ENCODE results near the gene ACOT8. TPM values are rescaled to one million over a fixed set of nuclear protein-coding genes. Genes with fewer than 3 reads are reported as not detected.

Gene ACOT8
- total and polyA plus RNA-seq, 2 of the 8 experiments (the other 6 are each of a cell fraction or from before 2014, with no cell fraction given): 37.6 to 88.8 TPM

DNA sequence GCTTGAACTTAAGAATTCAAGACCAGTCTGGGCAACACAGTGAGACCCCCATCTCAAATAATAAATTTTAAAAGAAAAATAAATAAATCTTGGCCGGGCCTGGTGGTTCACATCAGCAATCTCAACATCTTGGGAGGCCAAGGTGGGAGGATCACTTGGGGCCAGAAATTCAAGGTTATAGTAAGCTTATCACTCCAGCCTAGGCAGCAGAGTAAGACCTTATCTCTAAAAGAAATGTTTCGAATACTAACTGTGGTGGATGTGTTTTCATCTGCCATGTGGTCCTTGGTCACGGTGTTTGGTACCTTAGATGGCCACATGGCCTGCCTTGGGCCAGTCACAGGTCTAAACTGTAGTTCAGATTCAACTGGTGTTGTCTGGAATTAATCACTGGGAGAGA, 39.0 kb downstream of the ACOT8 start:
- Histone ChIP-seq H4K8ac (ENCODE audit: extremely low read depth, insufficient read depth, low read length) (no peak overlapping the region), H4K20me1 (replicated peaks in 1 of 2; ENCODE audit: control insufficient read depth in 1 of 2, insufficient read depth in 2 of 2, low read length in 2 of 2) (peaks cover 3 to 7% of the 10 kb centered on the region in 2 experiments), H4K5ac (ENCODE audit: insufficient read length, low read depth, low read length) (no peak overlapping the region), H2AK5ac (ENCODE audit: low read depth, low read length) (no peak overlapping the region), H2BK12ac (ENCODE audit: low read depth, low read length) (no peak overlapping the region), H2BK20ac (ENCODE audit: low read length) (no peak overlapping the region), H3K36me3 (ENCODE audit: control insufficient read depth in 2 of 4, insufficient read depth in 4 of 4, low read length in 3 of 4) (peaks cover 16 to 38% (median 25%) of the 10 kb centered on the region in 4 experiments), H3K27me3 (replicated peaks in 1 of 4; ENCODE audit: control insufficient read depth in 3 of 4, extremely low read depth in 1 of 4, insufficient read depth in 3 of 4, low read length in 3 of 4) (peaks cover 0 to 4% (median 2%) of the 10 kb centered on the region in 4 experiments; a peak in 4 of 7 replicates), H2BK5ac (ENCODE audit: low read depth, low read length) (no peak overlapping the region), H3K56ac (replicated peaks; ENCODE audit: insufficient read length, low read depth, low read length) (no peak overlapping the region), H3K18ac (ENCODE audit: extremely low read depth, low read length) (no peak overlapping the region), H3K23ac (ENCODE audit: insufficient read length) (no peak overlapping the region), H3K9ac (replicated peaks in 1 of 4; ENCODE audit: extremely low read depth in 1 of 4, low read depth in 3 of 4, low read length in 3 of 4) (no peak overlapping the region), H3K23me2 (ENCODE audit: low read depth, low read length) (peaks cover 5% of the 10 kb centered on the region; the same call in 1 of the 2 replicates), H2BK120ac (replicated peaks; ENCODE audit: low read depth, low read length) (no peak overlapping the region), H3K27ac (ENCODE audit: low read depth, low read length) (no peak overlapping the region), H3K4ac (replicated peaks; ENCODE audit: insufficient read length, low read depth, low read length) (no peak overlapping the region), H3K79me1 (ENCODE audit: low read depth, low read length) (peaks cover under 1% of the 10 kb centered on the region; the same call in 1 of the 2 replicates), H3K14ac (ENCODE audit: insufficient read length) (no peak overlapping the region), H3K9me3 (ENCODE audit: insufficient read depth in 2 of 2, low read depth in 1 of 2, low read length in 1 of 2) (no peaks in the 10 kb centered on the region), H3K4me1 (replicated peaks in 1 of 4; ENCODE audit: control insufficient read depth in 3 of 4, insufficient read depth in 4 of 4, low read length in 3 of 4) (peaks cover 0 to 4% (median 2%) of the 10 kb centered on the region in 4 experiments; a peak in 4 of 7 replicates), H4K91ac (replicated peaks; ENCODE audit: insufficient read length, low read length) (no peak overlapping the region), H3K4me3 (ENCODE audit: extremely low read depth in 1 of 4, insufficient read depth in 2 of 4, low read depth in 3 of 4, low read length in 4 of 4) (no peak overlapping the region), H3K79me2 (ENCODE audit: control insufficient read depth in 1 of 2, insufficient read depth in 2 of 2, low read length in 2 of 2) (peaks cover under 1 to 12% of the 10 kb centered on the region in 2 experiments), H2BK15ac (ENCODE audit: low read length) (no peak overlapping the region), H3K4me2 (ENCODE audit: insufficient read depth in 1 of 2, low read depth in 2 of 2, low read length in 2 of 2) (no peak overlapping the region), H2AFZ (ENCODE audit: low read length) (no peak overlapping the region)
- ChIA-PET CTCF (ENCODE audit: partially characterized antibody) (interaction anchor here (0.9 to 2.7 kb wide), 5 partner anchors 9 to 152 kb away, joined by 3 to 12 read pairs (median 3); no protein-coding TSS in a partner anchor), POLR2A (ENCODE audit: partially characterized antibody) (interaction anchor here (1.2 to 10.4 kb wide), 10 partner anchors 8 to 143 kb away, joined by 3 to 96 read pairs (median 8); partner anchors contain the start of genes DNTTIP1, SNX21, TNNC2 and WFDC3)
- no peak for TF ChIP-seq BACH1 (IDR thresholded peaks at IDR 0.05; ENCODE audit: low read length)
- TF ChIP-seq RFX5 (IDR thresholded peaks at IDR 0.05; ENCODE audit: borderline replicate concordance, low read depth, low read length): no peak
- TF ChIP-seq HDAC6 (IDR thresholded peaks at IDR 0.05; ENCODE audit: low read depth, low read length): no peak
- TF ChIP-seq BCL11A (IDR thresholded peaks at IDR 0.05; ENCODE audit: low read depth in 2 of 2, low read length in 2 of 2): no peak
- no peak for TF ChIP-seq POU5F1 (IDR thresholded peaks at IDR 0.05; ENCODE audit: low read depth, low read length)
- no peak for TF ChIP-seq EZH2 (IDR thresholded peaks at IDR 0.05; ENCODE audit: low read depth, low read length, severe bottlenecking)
- TF ChIP-seq YY1 (IDR thresholded peaks at IDR 0.05; ENCODE audit: low read depth, low read length): no peak
- no peak for TF ChIP-seq JUND (IDR thresholded peaks at IDR 0.05; ENCODE audit: low read length)
- TF ChIP-seq, protein P1, sequence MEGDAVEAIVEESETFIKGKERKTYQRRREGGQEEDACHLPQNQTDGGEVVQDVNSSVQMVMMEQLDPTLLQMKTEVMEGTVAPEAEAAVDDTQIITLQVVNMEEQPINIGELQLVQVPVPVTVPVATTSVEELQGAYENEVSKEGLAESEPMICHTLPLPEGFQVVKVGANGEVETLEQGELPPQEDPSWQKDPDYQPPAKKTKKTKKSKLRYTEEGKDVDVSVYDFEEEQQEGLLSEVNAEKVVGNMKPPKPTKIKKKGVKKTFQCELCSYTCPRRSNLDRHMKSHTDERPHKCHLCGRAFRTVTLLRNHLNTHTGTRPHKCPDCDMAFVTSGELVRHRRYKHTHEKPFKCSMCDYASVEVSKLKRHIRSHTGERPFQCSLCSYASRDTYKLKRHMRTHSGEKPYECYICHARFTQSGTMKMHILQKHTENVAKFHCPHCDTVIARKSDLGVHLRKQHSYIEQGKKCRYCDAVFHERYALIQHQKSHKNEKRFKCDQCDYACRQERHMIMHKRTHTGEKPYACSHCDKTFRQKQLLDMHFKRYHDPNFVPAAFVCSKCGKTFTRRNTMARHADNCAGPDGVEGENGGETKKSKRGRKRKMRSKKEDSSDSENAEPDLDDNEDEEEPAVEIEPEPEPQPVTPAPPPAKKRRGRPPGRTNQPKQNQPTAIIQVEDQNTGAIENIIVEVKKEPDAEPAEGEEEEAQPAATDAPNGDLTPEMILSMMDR (IDR thresholded peaks at IDR 0.05; ENCODE audit: control extremely low read depth in 1 of 3, insufficient read depth in 1 of 3, low read depth in 1 of 3, low read length in 3 of 3): no peak
- no peak for TF ChIP-seq HDAC2 (IDR thresholded peaks at IDR 0.05; ENCODE audit: borderline replicate concordance in 1 of 2, low read depth in 2 of 2, low read length in 2 of 2)
- no peak for TF ChIP-seq POLR2A (IDR thresholded peaks at IDR 0.05; ENCODE audit: control extremely low read depth in 1 of 2, low read depth in 2 of 2, low read length in 2 of 2)
- FAIRE-seq (no peak), DNase-seq (ENCODE audit: low read depth in 1 of 2, low spot score in 2 of 2) (no peak)
- WGBS, 2 experiments (ENCODE audit: extremely low coverage in 1 of 2, insufficient coverage in 1 of 2, insufficient read length in 1 of 2, insufficient replicate concordance in 2 of 2, low coverage in 1 of 2, low lambda C conversion rate in 2 of 2, missing lambda C conversion rate in 1 of 2): 98% methylated on average over 3 of the region's 3 CpGs; no CpG with 5 or more reads in 1 of the 2 experiments

Data from H1 (cell line).